Measurements from ENCODE around the gene MTFR2.

The MTFR2 gene

GRCh38 chr6:136181861-136182260 lies 68.2 kb downstream of the MTFR2 start:
- DNase-seq: peak; percentile 53

GRCh38 chr6:136181512-136181833 lies 68.6 kb downstream of the MTFR2 start:
- DNase-seq: no peak
